PFSK-1 (cell line): Measurements from ENCODE around the gene BEST1.
A peak's percentile ranks its signal among the peaks of the same experiment; 100 is the strongest.

ENCODE experiments used
- FOXP2 ChIP-seq: optimal IDR thresholded peaks from 2 replicates; pipeline ENCODE3; 2011; ENCODE audit warnings: borderline replicate concordance, control low read depth, inconsistent platforms; ENCODE audit not compliant: insufficient read depth; ENCODE audit errors: extremely low read length, extremely low read depth
- POLR2AphosphoS5 ChIP-seq: IDR thresholded peaks from 2 replicates; pipeline ENCODE4 v1.6.1; 2012; ENCODE audit warnings: low read depth, mild to moderate bottlenecking, control low read depth, low read length, moderate library complexity
- REST ChIP-seq, 2 experiments: IDR thresholded peaks; 2 replicates each; pipeline versions ENCODE4 v1.6.1 to v1.8.0; 2011 to 2012; ENCODE audit warnings: low read depth in 2 of 2, low read length in 2 of 2, control low read depth in 1 of 2, inconsistent platforms in 1 of 2, mild to moderate bottlenecking in 1 of 2, moderate library complexity in 1 of 2; ENCODE audit not compliant: insufficient read depth in 1 of 2
- TAF1 ChIP-seq: IDR thresholded peaks from 2 replicates; pipeline ENCODE4 v1.6.1; 2012; ENCODE audit warnings: low read length, control low read depth, borderline replicate concordance; ENCODE audit not compliant: insufficient read depth

GRCh38 chr11:61923166-61924063, 26.7 kb upstream of the BEST1 start:
- TF ChIP-seq POLR2AphosphoS5 (no peak), REST (IDR thresholded peaks at IDR 0.05; ENCODE audit: insufficient read depth in 1 of 2, low read depth in 2 of 2, low read length in 2 of 2) (peak; percentile 61 to 80; a peak in 3 of 4 replicates), TAF1 (no peak), FOXP2 (peak; percentile 17)
